Esophagus muscularis mucosa (tissue), 4 donors: ENCODE results near the gene NECTIN1.

Experiments used
- EP300 ChIP-seq: sonication (generic); formaldehyde crosslinking; IDR thresholded peaks from one replicate; pipeline ENCODE4 v1.6.1; 2017; ENCODE audit warnings: antibody characterized with exemption
- POLR2A ChIP-seq: fragments of 450-650 bp; IDR thresholded peaks from one replicate; pipeline ENCODE4 v1.6.1; 2017; ENCODE audit warnings: antibody characterized with exemption, moderate library complexity, mild to moderate bottlenecking, low read depth
- POLR2AphosphoS5 ChIP-seq, 2 donors: sonication (generic); formaldehyde crosslinking; IDR thresholded peaks; one replicate each; pipeline ENCODE4 v1.6.1; 2017; ENCODE audit warnings: antibody characterized with exemption in 2 of 2
- TF ChIP-seq, protein P1 (sequence below), 3 experiments: fragments of 200-600 bp in 2 of 3; fragments of 450-650 bp in 1 of 3; sonication (generic) in 2 of 3; IDR thresholded peaks; one replicate each; pipeline ENCODE4 v1.5.1; 2017 to 2019; ENCODE audit warnings: antibody characterized with exemption in 3 of 3, mild to moderate bottlenecking in 2 of 3, moderate library complexity in 1 of 3

DNA sequence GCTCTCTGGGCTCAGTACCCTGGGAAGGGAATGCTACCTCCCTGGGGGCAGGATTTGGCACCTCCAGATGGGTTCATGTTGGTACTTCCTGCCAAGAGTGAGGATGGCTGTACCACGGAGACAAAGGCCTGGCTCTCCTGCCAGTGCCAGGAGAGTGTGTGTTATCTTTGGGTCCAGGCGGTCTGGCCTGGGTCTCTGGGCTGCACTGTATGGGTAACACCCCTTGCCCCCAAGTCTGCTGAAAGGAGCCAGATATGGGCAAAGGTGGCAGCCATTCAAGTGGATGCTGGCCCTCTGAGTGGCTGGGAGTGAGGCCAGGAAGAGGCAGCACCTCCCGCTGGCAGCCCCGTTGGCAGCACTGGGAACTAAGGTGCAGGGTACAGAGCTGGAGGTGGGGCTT, 91.5 kb downstream of the NECTIN1 start:
- TF ChIP-seq, protein P1, sequence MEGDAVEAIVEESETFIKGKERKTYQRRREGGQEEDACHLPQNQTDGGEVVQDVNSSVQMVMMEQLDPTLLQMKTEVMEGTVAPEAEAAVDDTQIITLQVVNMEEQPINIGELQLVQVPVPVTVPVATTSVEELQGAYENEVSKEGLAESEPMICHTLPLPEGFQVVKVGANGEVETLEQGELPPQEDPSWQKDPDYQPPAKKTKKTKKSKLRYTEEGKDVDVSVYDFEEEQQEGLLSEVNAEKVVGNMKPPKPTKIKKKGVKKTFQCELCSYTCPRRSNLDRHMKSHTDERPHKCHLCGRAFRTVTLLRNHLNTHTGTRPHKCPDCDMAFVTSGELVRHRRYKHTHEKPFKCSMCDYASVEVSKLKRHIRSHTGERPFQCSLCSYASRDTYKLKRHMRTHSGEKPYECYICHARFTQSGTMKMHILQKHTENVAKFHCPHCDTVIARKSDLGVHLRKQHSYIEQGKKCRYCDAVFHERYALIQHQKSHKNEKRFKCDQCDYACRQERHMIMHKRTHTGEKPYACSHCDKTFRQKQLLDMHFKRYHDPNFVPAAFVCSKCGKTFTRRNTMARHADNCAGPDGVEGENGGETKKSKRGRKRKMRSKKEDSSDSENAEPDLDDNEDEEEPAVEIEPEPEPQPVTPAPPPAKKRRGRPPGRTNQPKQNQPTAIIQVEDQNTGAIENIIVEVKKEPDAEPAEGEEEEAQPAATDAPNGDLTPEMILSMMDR (IDR thresholded peaks at IDR 0.05): no peak
- TF ChIP-seq POLR2AphosphoS5 (IDR thresholded peaks at IDR 0.05) (no peak), POLR2A (no peak), EP300 (no peak)
